Subcutaneous adipose tissue (tissue), 4 donors: Measurements from ENCODE around the gene SMKR1. TPM values are rescaled to one million over a fixed set of nuclear protein-coding genes. Genes with fewer than 3 reads are reported as not detected.

Source experiments
- small RNA-seq: library from RNA; depleted of rRNA; stranded (forward); fragments of <200 nt; gene quantifications from one replicate; pipeline ENCODE3, GENCODE V24; 2016
- total RNA-seq, 4 donors: library from RNA; depleted of rRNA; stranded (reverse); fragments of >200 nt; gene quantifications; one replicate each; pipeline ENCODE4 v1.1.0, GENCODE V29; 2016
- TF ChIP-seq, protein P1 (sequence below): fragments of 450-650 bp; IDR thresholded peaks from one replicate; pipeline ENCODE4 v1.5.1; 2016; ENCODE audit warnings: low read depth, mild to moderate bottlenecking, control low read depth, antibody characterized with exemption, moderate library complexity

SMKR1 gene
- total RNA-seq, 4 donors from 2014 or later: not detected

DNA sequence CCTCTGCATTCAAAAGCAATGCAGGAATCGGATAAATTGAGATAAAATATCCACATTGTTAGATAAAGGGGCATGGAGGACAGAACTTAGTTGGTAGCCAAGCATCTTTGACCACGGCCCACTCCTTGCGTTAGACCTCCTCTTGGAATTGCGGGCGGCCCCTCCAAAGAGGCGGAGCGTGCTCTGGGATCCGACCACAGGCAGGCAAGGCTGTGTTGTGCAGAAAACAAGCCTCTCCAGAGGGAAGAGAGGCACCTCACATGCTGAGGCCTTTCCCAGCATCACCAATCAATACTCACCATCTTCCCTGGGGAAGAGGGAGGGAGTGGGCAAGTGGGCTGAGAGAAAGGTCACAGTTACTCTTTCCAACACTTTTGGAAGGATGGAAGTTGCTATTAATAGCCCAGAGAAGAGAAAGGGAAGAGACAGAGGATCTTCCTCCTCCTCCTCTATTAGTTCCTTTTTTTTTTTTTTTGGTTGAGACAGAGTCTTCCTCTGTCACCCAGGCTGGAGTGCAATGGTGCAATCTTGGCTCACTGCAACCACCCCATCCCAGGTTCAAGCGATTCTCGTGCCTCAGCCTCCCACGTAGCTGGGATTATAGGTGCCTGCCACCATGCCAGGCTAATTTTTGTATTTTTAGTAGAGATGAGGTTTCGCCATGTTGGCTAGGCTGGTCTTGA lies 59.5 kb downstream of the SMKR1 start:
- TF ChIP-seq, protein P1, sequence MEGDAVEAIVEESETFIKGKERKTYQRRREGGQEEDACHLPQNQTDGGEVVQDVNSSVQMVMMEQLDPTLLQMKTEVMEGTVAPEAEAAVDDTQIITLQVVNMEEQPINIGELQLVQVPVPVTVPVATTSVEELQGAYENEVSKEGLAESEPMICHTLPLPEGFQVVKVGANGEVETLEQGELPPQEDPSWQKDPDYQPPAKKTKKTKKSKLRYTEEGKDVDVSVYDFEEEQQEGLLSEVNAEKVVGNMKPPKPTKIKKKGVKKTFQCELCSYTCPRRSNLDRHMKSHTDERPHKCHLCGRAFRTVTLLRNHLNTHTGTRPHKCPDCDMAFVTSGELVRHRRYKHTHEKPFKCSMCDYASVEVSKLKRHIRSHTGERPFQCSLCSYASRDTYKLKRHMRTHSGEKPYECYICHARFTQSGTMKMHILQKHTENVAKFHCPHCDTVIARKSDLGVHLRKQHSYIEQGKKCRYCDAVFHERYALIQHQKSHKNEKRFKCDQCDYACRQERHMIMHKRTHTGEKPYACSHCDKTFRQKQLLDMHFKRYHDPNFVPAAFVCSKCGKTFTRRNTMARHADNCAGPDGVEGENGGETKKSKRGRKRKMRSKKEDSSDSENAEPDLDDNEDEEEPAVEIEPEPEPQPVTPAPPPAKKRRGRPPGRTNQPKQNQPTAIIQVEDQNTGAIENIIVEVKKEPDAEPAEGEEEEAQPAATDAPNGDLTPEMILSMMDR: no peak

Small RNA genes within 50 kb of the gene (small RNA-seq; reads per million reads assigned to genes)
- not detected for gene RNU1-72P
- gene SNRPGP3: not detected

Other genes starting within 250 kb of the SMKR1 start
- under 1 TPM; 0.22 to 0.68 (median 0.45) TPM for gene STRIP2, start 68.1 kb upstream of the SMKR1 start, total RNA-seq
- gene NRF1, start 109.2 kb downstream of the SMKR1 start, total RNA-seq: 10 to 100 TPM; 12.8 to 26.7 (median 19.9) TPM